Spinal cord (tissue), 10 donors: Measurements from ENCODE around the gene C3orf52. TPM values are rescaled to one million over a fixed set of nuclear protein-coding genes. Genes with fewer than 3 reads are reported as not detected.
"Not testable (repeated sequence)": the region's sequence is repeated elsewhere in the genome, so short reads cannot be mapped to it uniquely, and the experiment has no call there.

ENCODE experiments used
- DNase-seq, 6 donors: peaks; one replicate each; pipeline versions ENCODE4 v3.0.0 to v3.0.0-alpha.2; 2013 to 2015; ENCODE audit warnings: low spot score in 6 of 6, low read depth in 4 of 6
- H3K27ac ChIP-seq: one replicate; pipeline ENCODE4 v1.5.1; 2013; ENCODE audit warnings: low read depth, low read length, control low read depth
- H3K27me3 ChIP-seq: one replicate; pipeline ENCODE4 v1.6.1; 2013; ENCODE audit warnings: low read length; ENCODE audit not compliant: control insufficient read depth, insufficient read depth
- H3K36me3 ChIP-seq: one replicate; pipeline ENCODE4 v1.6.1; 2013; ENCODE audit warnings: low read length; ENCODE audit not compliant: control insufficient read depth, insufficient read depth
- H3K4me1 ChIP-seq: one replicate; pipeline ENCODE4 v1.6.1; 2013; ENCODE audit warnings: low read length; ENCODE audit not compliant: control insufficient read depth, insufficient read depth
- H3K4me3 ChIP-seq: one replicate; pipeline ENCODE4 v1.5.1; 2013; ENCODE audit warnings: low read depth, low read length, control low read depth
- H3K9me3 ChIP-seq: one replicate; pipeline ENCODE4 v1.6.1; 2013; ENCODE audit warnings: low read length; ENCODE audit not compliant: control insufficient read depth, insufficient read depth
- WGBS: methylation state at CpG from one replicate; pipeline ENCODE4 v1.1.5; 2013; ENCODE audit warnings: missing lambda C conversion rate; ENCODE audit not compliant: insufficient coverage; 5-methylcytosine and 5-hydroxymethylcytosine counted together
- polyA plus RNA-seq, 2 donors: library from polyadenylated mRNA; unstranded; fragments of 120-200 nt; gene quantifications; one replicate each; pipeline ENCODE4 v1.2.1, GENCODE V29; 2013; ENCODE audit not compliant: insufficient read length in 2 of 2
- total RNA-seq, 2 donors: library from RNA; depleted of rRNA in 1 of 2; stranded (reverse); fragments of 120-200 nt in 1 of 2; fragments of >200 nt in 1 of 2; gene quantifications; one replicate each; pipeline versions ENCODE4 v1.2.3 to v1.2.4, GENCODE V29; 2013 to 2014
- donor health status: healthy.

C3orf52 gene
- total and polyA plus RNA-seq, 4 donors: 1.1 to 2.7 (median 1.7) TPM

- no peaks in the 10 kb centered on the region for H3K36me3 ChIP-seq
- WGBS: no CpG with 5 or more reads among the region's 1 CpG
- H3K4me1 ChIP-seq: no peaks in the 10 kb centered on the region
- H3K9me3 ChIP-seq: no peaks in the 10 kb centered on the region
- DNase-seq: no peak
- no peak overlapping the region for H3K27ac ChIP-seq
- no peaks in the 10 kb centered on the region for H3K27me3 ChIP-seq
- H3K4me3 ChIP-seq: no peak overlapping the region
Measured at GRCh38 chr3:112053229-112053628, 33.0 kb upstream of the C3orf52 start.

DNA sequence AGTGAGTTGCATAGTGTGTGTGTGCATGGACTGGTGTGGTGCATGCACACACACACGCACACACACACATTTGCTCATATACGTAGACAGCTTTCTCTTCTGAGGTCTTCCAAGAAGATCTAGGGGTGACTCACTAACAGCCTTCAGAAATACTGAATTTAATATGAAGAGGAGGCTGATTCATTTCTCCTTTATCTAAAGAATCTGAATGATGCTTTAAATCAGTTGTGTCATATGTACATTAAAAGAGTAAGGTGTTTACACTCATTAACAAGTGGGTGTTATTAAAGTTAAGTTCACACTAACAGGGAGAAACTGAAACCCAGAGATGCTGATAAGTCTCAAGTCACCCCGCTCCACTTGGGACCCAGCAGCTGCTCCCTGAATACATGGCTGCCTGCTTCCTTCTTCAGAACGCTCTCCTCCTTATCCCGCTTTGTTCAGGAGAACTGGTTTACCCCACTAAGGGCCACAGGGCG, 29.7 kb upstream of the C3orf52 start:
- no peaks in the 10 kb centered on the region for H3K36me3 ChIP-seq
- DNase-seq: no peak
- H3K27ac ChIP-seq: no peak overlapping the region
- H3K4me1 ChIP-seq: no peaks in the 10 kb centered on the region
- 88% methylated on average over 1 of the region's 6 CpGs for WGBS
- no peak overlapping the region for H3K4me3 ChIP-seq
- no peaks in the 10 kb centered on the region for H3K27me3 ChIP-seq
- H3K9me3 ChIP-seq: no peaks in the 10 kb centered on the region

DNA sequence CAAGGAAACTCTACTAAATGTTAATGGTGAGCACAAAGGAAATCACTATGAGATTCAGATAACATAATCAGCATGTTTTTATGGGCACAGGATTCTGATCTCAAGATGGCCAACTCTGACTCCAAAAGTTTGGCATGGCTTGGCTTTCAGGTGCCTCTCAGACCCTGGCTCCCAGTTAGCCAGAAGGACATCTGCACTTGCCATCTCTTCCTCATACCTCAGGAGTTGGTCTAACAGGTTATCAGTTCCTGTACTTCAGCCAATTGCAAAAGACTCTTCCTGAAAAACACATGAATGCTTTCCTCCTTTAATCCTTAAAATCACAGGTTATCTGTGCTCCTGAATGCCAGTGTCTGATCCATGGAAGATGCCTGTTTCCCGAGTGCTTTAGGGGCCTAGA, 26.7 kb upstream of the C3orf52 start:
- H3K36me3 ChIP-seq: no peaks in the 10 kb centered on the region
- WGBS: 80% methylated on average over 1 of the region's 1 CpG
- no peaks in the 10 kb centered on the region for H3K9me3 ChIP-seq
- no peak overlapping the region for H3K4me3 ChIP-seq
- DNase-seq: no peak
- no peaks in the 10 kb centered on the region for H3K27me3 ChIP-seq
- H3K27ac ChIP-seq: no peak overlapping the region
- H3K4me1 ChIP-seq: no peaks in the 10 kb centered on the region

GRCh38 chr3:112061152-112061551, 25.0 kb upstream of the C3orf52 start:
- Histone ChIP-seq H3K9me3 (no peaks in the 10 kb centered on the region), H3K4me3 (no peak overlapping the region), H3K4me1 (no peaks in the 10 kb centered on the region), H3K27me3 (no peaks in the 10 kb centered on the region), H3K36me3 (no peaks in the 10 kb centered on the region), H3K27ac (no peak overlapping the region)
- DNase-seq: no peak
- 100% methylated on average over 1 of the region's 3 CpGs for WGBS

DNA sequence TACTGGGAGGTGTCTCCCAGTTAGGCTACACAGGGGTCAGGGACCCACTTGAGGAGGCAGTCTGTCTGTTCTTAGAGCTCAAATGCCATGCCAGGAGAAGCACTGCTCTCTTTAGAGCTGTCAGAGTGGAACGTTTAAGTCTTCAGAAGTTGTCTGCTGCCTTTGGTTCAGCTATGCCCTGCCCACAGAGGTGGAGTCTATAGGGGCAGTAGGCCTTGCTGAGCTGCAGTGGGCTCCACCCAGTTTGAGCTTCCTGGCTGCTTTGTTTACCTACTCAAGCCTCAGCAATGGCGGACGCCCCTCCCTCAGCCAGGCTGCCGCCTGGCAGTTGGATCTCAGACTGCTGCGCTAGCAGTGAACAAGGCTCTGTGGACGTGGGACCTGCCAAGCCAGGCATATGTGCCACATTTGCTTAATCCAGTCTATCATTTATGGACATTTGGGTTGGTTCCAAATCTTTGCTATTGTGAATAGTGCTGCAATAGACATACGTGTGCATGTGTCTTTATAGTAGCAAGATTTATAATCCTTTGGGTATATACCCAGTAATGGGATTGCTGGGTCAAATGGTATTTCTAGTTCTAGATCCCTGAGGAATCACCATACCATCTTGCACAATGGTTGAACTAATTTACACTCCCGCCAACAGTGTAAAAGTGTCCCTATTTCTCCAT, 13.7 kb upstream of the C3orf52 start:
- not testable (repeated sequence) for H3K4me3 ChIP-seq, DNase-seq
- 85% methylated on average over 7 of the region's 8 CpGs for WGBS

GRCh38 chr3:112074006-112074405, 12.2 kb upstream of the C3orf52 start:
- H3K27me3 ChIP-seq: no peaks in the 10 kb centered on the region
- 100% methylated on average over 1 of the region's 2 CpGs for WGBS
- DNase-seq: no peak
- no peaks in the 10 kb centered on the region for H3K36me3 ChIP-seq
- H3K4me1 ChIP-seq: no peaks in the 10 kb centered on the region
- H3K9me3 ChIP-seq: no peaks in the 10 kb centered on the region
- no peak overlapping the region for H3K27ac ChIP-seq
- no peak overlapping the region for H3K4me3 ChIP-seq

More for the DNA sequence above, 13.7 kb upstream of the C3orf52 start:
- H3K36me3 ChIP-seq, H3K27ac ChIP-seq, H3K4me1 ChIP-seq, H3K9me3 ChIP-seq, H3K27me3 ChIP-seq: not testable (repeated sequence)

- H3K9me3 ChIP-seq: no peaks in the 10 kb centered on the region
- DNase-seq: no peak
- no peaks in the 10 kb centered on the region for H3K4me1 ChIP-seq
- no peaks in the 10 kb centered on the region for H3K27me3 ChIP-seq
- 59% methylated on average over 3 of the region's 6 CpGs for WGBS
- H3K27ac ChIP-seq: no peak overlapping the region
- no peak overlapping the region for H3K4me3 ChIP-seq
- H3K36me3 ChIP-seq: no peaks in the 10 kb centered on the region
Measured at GRCh38 chr3:112074616-112075497, 11.3 kb upstream of the C3orf52 start.

DNA sequence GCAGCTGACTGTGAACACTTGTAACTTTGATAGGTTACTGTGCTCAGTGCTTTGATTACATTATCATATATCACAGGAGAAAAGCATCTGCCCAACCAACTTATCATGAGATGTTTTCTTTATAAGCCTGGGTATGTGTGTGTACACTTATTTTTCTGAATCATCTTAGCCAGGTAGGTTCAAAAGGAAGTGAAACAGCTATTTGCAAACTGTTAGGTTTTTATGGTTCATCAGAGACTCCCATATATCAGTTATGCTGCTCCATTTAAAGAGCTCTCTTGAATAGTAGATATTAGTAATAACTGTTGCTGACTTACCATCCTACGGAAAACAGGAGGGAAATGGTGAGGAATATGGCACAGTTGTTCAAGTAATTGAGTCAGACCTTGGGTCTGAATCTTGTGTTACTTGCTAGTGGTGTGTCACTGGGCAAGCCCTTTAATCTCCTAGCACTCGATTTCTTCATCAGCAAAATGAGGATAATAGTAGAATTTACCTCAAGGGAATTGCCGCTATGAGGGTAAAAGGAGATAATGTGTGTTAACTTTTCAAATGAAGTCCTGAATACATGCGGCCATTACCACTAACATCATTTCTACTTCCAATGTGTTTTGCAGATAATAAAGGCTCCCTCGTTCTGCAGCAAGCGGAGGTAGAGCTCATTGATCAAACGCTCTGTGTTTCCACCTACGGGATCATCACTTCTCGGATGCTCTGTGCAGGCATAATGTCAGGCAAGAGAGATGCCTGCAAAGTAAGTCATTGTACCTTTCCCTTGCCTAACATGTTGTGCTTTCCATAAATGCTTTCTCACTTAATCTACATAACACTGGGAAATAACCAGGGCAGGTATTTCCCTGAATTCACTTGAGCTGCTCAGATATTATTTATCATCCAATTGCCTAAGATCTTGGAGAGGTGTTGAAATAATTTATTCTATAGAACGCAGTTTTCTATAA, 7.8 kb upstream of the C3orf52 start:
- WGBS: 88% methylated on average over 5 of the region's 10 CpGs
- H3K9me3 ChIP-seq: no peaks in the 10 kb centered on the region
- H3K27me3 ChIP-seq: no peaks in the 10 kb centered on the region
- no peaks in the 10 kb centered on the region for H3K36me3 ChIP-seq
- peak in 1 of 6 donors; percentile 9 for DNase-seq
- H3K4me3 ChIP-seq: no peak overlapping the region
- H3K4me1 ChIP-seq: no peaks in the 10 kb centered on the region
- no peak overlapping the region for H3K27ac ChIP-seq

GRCh38 chr3:112083239-112083638, 3.0 kb upstream of the C3orf52 start:
- Histone ChIP-seq H3K27me3 (peaks cover 20% of the 10 kb centered on the region), H3K4me1 (peaks cover 14% of the 10 kb centered on the region), H3K36me3 (no peaks in the 10 kb centered on the region), H3K9me3 (no peaks in the 10 kb centered on the region), H3K4me3 (no peak overlapping the region), H3K27ac (no peak overlapping the region)
- no peak for DNase-seq
- WGBS: 83% methylated on average over 1 of the region's 4 CpGs
